Hepatocyte (in vitro differentiated cells): Measurements from ENCODE around the gene DUSP6. TPM values are rescaled to one million over a fixed set of nuclear protein-coding genes. Genes with fewer than 3 reads are reported as not detected.
A peak's percentile ranks its signal among the peaks of the same experiment; 100 is the strongest.

ENCODE experiments used
- DNase-seq: peaks from one replicate; pipeline ENCODE4 v3.0.0-alpha.2; 2016; ENCODE audit warnings: low spot score
- H2AFZ ChIP-seq: fragments of 200-600 bp; sonication (generic); 2 replicates; pipeline ENCODE4 v1.6.0; 2016; ENCODE audit warnings: antibody characterized with exemption, mild to moderate bottlenecking
- H3K27ac ChIP-seq: fragments of 200-600 bp; sonication (generic); 2 replicates; pipeline ENCODE4 v1.5.1; 2016; ENCODE audit warnings: mild to moderate bottlenecking
- H3K27me3 ChIP-seq: fragments of 200-600 bp; sonication (generic); 2 replicates; pipeline ENCODE4 v1.6.1; 2016
- H3K36me3 ChIP-seq: fragments of 200-600 bp; sonication (generic); replicated peaks from 2 replicates; pipeline ENCODE4 v1.5.1; 2016; ENCODE audit warnings: low read depth; ENCODE audit not compliant: insufficient read depth
- H3K4me1 ChIP-seq: fragments of 200-600 bp; sonication (generic); 2 replicates; pipeline ENCODE4 v1.5.1; 2016; ENCODE audit warnings: mild to moderate bottlenecking, moderate library complexity; ENCODE audit not compliant: insufficient read depth
- H3K4me2 ChIP-seq: fragments of 200-600 bp; sonication (generic); 2 replicates; pipeline ENCODE4 v1.6.0; 2016
- H3K4me3 ChIP-seq: fragments of 200-600 bp; sonication (generic); 2 replicates; pipeline ENCODE4 v1.5.1; 2016; ENCODE audit warnings: mild to moderate bottlenecking
- H3K79me2 ChIP-seq: fragments of 200-600 bp; sonication (generic); 2 replicates; pipeline ENCODE4 v1.6.0; 2017; ENCODE audit warnings: mild to moderate bottlenecking
- H3K9me2 ChIP-seq: fragments of 200-600 bp; sonication (generic); replicated peaks from 2 replicates; pipeline ENCODE4 v1.6.0; 2017; ENCODE audit warnings: mild to moderate bottlenecking; ENCODE audit not compliant: insufficient read depth
- H3K9me3 ChIP-seq: fragments of 200-600 bp; sonication (generic); 2 replicates; pipeline ENCODE4 v1.5.1; 2016; ENCODE audit warnings: low read depth, mild to moderate bottlenecking
- H4K20me1 ChIP-seq: fragments of 200-600 bp; sonication (generic); 2 replicates; pipeline ENCODE4 v1.6.0; 2016; ENCODE audit warnings: mild to moderate bottlenecking; ENCODE audit not compliant: insufficient read depth, poor library complexity, severe bottlenecking
- EZH2 ChIP-seq: fragments of 200-600 bp; sonication (generic); IDR thresholded peaks from 2 replicates; pipeline ENCODE4 v1.6.1; 2016; ENCODE audit warnings: antibody characterized with exemption, mild to moderate bottlenecking, borderline replicate concordance
- EZH2phosphoT487 ChIP-seq: fragments of 200-600 bp; sonication (generic); IDR thresholded peaks from one replicate; pipeline ENCODE4 v1.6.1; 2018; ENCODE audit warnings: antibody characterized with exemption, mild to moderate bottlenecking, low read depth, moderate library complexity; ENCODE audit not compliant: unreplicated experiment, severe bottlenecking
- WGBS: methylation state at CpG from one replicate; pipeline ENCODE4 v1.1.6; 2016; ENCODE audit warnings: low lambda C conversion rate; ENCODE audit errors: missing lambda C conversion rate; 5-methylcytosine and 5-hydroxymethylcytosine counted together
- polyA plus RNA-seq: library from polyadenylated mRNA; unstranded; fragments of >200 nt; fragmentation: Nextera tagmentation; extraction: Ambion mirVana; gene quantifications from 2 replicates; pipeline ENCODE4 v1.2.1, GENCODE V29; 2016
- total RNA-seq: library from RNA; depleted of rRNA; stranded (reverse); fragments of >200 nt; gene quantifications from 2 replicates; pipeline ENCODE4 v1.2.3, GENCODE V29; 2014
- TF ChIP-seq, protein P1 (sequence below): fragments of 200-600 bp; sonication (generic); IDR thresholded peaks from 2 replicates; pipeline ENCODE4 v1.5.1; 2016; ENCODE audit warnings: antibody characterized with exemption, mild to moderate bottlenecking; ENCODE audit not compliant: poor library complexity

Gene DUSP6
- total and polyA plus RNA-seq, 2 experiments from 2014 or later, result 51.8 to 52.5 TPM

DNA sequence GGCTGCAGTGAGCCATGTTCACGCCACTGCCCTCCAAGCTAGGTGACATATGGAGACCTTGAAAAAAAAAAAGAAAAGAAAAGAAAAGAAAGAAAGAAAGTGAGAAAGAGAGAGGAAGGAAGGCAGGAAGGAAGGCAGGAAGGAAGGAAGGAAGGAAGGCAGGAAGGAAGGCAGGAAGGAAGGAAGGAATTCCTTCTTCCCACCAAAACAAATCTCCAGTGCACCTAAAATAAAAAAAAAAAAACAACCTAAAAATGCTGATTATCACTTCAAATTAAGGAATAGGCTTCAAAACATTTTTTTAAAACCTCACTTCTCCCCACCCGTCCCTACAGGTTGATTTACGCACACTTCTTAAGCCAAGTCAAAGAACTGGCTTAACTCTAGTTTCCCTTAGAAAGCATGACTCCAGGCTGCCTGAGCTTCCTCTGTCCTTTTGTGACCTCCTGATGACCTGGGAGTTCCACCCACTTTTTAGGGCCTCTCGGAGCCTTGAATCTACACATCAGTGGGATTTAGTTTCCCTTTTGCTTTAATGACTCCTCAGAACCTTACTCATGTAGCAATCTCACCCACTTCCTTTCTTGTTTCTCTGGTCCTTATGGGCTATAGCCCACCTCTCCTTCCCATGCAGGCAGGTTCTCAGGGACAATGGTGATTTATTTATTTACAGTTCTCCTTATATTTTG, 18.6 kb downstream of the DUSP6 start:
- H3K79me2 ChIP-seq, result no peaks in the 10 kb centered on the region
- H3K36me3 ChIP-seq, result no peaks in the 10 kb centered on the region
- peaks cover 4% of the 10 kb centered on the region for H3K4me1 ChIP-seq
- H3K4me2 ChIP-seq, result no peak overlapping the region
- TF ChIP-seq, protein P1, sequence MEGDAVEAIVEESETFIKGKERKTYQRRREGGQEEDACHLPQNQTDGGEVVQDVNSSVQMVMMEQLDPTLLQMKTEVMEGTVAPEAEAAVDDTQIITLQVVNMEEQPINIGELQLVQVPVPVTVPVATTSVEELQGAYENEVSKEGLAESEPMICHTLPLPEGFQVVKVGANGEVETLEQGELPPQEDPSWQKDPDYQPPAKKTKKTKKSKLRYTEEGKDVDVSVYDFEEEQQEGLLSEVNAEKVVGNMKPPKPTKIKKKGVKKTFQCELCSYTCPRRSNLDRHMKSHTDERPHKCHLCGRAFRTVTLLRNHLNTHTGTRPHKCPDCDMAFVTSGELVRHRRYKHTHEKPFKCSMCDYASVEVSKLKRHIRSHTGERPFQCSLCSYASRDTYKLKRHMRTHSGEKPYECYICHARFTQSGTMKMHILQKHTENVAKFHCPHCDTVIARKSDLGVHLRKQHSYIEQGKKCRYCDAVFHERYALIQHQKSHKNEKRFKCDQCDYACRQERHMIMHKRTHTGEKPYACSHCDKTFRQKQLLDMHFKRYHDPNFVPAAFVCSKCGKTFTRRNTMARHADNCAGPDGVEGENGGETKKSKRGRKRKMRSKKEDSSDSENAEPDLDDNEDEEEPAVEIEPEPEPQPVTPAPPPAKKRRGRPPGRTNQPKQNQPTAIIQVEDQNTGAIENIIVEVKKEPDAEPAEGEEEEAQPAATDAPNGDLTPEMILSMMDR, result no peak
- no peak for TF ChIP-seq EZH2
- no peak for TF ChIP-seq EZH2phosphoT487
- H3K4me3 ChIP-seq, result no peak overlapping the region
- H4K20me1 ChIP-seq, result no peaks in the 10 kb centered on the region
- DNase-seq, result peak; percentile 16
- WGBS, result 60% methylated on average over 4 of the region's 4 CpGs
- no peaks in the 10 kb centered on the region for H3K27me3 ChIP-seq
- no peak overlapping the region for H3K27ac ChIP-seq
- H3K9me2 ChIP-seq, result no peaks in the 10 kb centered on the region
- no peak overlapping the region for H2AFZ ChIP-seq
- H3K9me3 ChIP-seq, result peaks cover 3% of the 10 kb centered on the region

DNA sequence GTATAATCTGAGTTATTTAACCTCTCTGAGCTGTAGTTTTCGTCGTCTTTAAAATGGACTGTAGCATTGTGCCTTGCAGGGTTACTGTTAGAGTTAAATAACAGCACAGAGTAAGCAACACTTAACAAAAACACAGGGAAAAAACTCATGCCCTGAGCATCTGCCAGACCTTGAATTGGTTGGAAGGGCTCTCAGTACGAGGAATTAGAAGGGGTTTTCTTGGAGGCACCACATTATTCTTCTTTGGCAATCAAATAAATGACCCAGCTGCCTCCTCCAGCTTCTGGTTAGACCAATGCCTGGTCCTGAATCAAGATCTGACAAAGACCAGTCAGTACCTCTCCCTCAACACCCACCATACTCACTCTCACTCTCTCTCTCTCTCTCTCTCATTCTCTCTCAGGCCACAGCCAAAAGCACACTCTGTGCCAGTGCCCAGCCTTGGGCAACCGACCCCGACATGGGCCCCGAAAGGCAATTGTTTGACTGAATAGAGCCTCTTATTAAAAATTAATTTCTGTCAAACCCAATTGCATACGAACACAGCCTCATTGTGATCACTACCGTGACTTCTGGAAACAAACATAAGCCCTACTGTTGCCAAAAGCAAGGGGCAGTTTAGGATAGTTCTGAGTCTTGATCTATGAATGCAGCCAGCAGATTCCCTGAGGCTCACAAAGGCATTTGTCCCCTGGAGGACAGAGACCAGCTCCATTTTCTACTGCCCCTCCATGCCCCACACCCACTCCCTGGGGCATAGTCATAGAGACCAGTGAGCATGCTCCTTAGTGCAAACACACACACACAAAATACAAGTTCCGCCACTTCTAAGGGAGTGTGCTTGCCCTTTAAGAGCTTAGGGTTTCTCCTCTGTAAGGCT, 23.9 kb downstream of the DUSP6 start:
- no peak for DNase-seq

DNA sequence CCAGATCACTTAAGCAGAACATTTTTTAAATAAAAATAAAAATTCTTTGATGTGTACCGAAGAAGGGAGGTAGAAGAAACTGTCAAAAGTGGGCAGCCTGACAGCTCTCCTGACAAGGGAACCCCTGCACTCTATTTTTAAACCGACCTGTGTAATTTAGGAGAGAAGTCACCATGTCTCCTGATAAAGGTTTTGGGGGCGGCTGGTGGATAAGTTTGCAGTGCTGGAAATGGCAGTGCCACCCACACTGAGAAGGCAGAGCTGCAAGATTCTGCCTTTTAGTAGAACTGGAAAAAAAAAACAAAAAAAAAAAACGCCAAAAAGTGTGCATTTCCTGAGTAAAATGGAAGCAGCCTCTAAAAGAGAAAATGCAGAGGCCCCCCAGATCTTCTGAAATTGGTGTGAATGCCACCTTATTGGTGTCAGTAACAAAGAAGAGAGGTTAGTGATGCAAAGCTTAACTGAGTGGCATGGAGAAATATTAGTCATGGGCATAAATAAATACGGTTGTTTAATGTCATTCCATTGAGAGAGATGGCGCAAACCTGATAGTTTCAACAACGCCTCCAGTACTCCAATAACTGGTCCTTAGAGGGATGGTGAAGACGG, 24.7 kb downstream of the DUSP6 start:
- Histone ChIP-seq H3K4me2 (no peak overlapping the region), H3K79me2 (no peaks in the 10 kb centered on the region), H3K4me1 (peaks cover 11% of the 10 kb centered on the region), H3K27me3 (no peaks in the 10 kb centered on the region), H3K36me3 (no peaks in the 10 kb centered on the region), H4K20me1 (no peaks in the 10 kb centered on the region), H3K27ac (no peak overlapping the region), H3K4me3 (no peak overlapping the region), H3K9me2 (no peaks in the 10 kb centered on the region), H2AFZ (no peak overlapping the region), H3K9me3 (peaks cover 3% of the 10 kb centered on the region)
- WGBS, result 69% methylated on average over 8 of the region's 8 CpGs
- DNase-seq, result no peak
- TF ChIP-seq EZH2phosphoT487, result no peak
- no peak for TF ChIP-seq EZH2
- TF ChIP-seq, protein P1, result no peak

More for the DNA sequence above, 23.9 kb downstream of the DUSP6 start:
- no peak overlapping the region for H3K27ac ChIP-seq
- H3K4me2 ChIP-seq, result no peak overlapping the region
- no peaks in the 10 kb centered on the region for H3K27me3 ChIP-seq
- H3K79me2 ChIP-seq, result no peaks in the 10 kb centered on the region
- H3K9me3 ChIP-seq, result peaks cover 3% of the 10 kb centered on the region
- H4K20me1 ChIP-seq, result no peaks in the 10 kb centered on the region
- no peaks in the 10 kb centered on the region for H3K9me2 ChIP-seq
- H2AFZ ChIP-seq, result no peak overlapping the region
- no peaks in the 10 kb centered on the region for H3K36me3 ChIP-seq
- WGBS, result 78% methylated on average over 9 of the region's 9 CpGs
- peaks cover 11% of the 10 kb centered on the region for H3K4me1 ChIP-seq
- no peak overlapping the region for H3K4me3 ChIP-seq
- TF ChIP-seq EZH2phosphoT487 (no peak), EZH2 (no peak)
- TF ChIP-seq, protein P1, result no peak
